Occipital lobe (tissue), 2 donors: ENCODE data around the gene AFF1. TPM values are rescaled to one million over a fixed set of nuclear protein-coding genes. Genes with fewer than 3 reads are reported as not detected.

ENCODE experiments used
- DNase-seq: peaks from one replicate; lab custom pipeline; 2025; lab: John Stamatoyannopoulos, UW
- total RNA-seq: library from RNA; depleted of rRNA; stranded (reverse); fragments of >200 nt; gene quantifications from one replicate; pipeline ENCODE4 v1.2.3, GENCODE V29; 2014

The AFF1 gene, protein sequence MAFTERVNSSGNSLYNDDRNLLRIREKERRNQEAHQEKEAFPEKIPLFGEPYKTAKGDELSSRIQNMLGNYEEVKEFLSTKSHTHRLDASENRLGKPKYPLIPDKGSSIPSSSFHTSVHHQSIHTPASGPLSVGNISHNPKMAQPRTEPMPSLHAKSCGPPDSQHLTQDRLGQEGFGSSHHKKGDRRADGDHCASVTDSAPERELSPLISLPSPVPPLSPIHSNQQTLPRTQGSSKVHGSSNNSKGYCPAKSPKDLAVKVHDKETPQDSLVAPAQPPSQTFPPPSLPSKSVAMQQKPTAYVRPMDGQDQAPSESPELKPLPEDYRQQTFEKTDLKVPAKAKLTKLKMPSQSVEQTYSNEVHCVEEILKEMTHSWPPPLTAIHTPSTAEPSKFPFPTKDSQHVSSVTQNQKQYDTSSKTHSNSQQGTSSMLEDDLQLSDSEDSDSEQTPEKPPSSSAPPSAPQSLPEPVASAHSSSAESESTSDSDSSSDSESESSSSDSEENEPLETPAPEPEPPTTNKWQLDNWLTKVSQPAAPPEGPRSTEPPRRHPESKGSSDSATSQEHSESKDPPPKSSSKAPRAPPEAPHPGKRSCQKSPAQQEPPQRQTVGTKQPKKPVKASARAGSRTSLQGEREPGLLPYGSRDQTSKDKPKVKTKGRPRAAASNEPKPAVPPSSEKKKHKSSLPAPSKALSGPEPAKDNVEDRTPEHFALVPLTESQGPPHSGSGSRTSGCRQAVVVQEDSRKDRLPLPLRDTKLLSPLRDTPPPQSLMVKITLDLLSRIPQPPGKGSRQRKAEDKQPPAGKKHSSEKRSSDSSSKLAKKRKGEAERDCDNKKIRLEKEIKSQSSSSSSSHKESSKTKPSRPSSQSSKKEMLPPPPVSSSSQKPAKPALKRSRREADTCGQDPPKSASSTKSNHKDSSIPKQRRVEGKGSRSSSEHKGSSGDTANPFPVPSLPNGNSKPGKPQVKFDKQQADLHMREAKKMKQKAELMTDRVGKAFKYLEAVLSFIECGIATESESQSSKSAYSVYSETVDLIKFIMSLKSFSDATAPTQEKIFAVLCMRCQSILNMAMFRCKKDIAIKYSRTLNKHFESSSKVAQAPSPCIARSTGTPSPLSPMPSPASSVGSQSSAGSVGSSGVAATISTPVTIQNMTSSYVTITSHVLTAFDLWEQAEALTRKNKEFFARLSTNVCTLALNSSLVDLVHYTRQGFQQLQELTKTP
- 5.8 TPM for total RNA-seq

DNA sequence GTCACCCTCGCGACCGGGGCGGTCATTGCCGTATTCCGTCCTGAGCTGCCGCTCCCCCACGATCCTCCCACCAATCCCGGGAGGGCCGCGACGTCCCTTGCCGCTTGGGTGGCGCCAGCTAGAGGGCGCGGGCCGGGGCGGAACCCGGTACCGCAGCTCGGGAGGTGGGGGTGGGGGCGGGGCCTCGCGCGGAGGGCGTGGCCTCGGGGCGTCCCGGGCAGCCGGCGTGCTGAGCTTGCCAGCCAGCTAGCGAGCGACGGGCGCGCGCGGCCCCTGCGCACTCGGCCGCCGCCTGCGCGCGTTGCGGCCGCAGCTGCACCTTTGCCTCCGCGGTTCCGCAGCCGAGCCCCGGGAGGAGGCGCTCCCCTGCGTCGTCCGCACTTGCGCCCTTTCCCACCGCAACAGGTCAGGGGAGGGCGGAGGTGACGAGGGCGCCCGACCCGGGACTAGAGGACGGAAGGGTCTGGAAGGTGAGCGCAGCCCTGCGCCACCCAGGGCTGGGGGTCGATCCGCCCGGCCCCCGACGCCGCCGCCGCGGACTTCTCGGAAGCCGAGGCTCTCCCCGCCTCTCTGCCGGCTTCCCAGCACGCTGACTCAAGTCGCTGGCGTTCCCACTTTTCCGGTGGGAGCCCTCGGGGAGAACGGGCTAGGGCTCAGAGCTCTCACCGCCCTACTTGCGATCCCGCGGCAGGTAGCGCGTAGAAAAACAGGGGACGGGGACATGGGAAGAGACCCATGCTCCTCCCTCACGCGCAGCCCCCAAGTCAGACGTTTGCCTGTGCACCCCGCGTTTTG, at the start of gene AFF1:
AFF1 (plus strand) TSS at position 241 of the 795 bp plus-strand sequence. CDS start 13,523 bp downstream, outside the sequence.
- DNase-seq, result peak; percentile 89

DNA sequence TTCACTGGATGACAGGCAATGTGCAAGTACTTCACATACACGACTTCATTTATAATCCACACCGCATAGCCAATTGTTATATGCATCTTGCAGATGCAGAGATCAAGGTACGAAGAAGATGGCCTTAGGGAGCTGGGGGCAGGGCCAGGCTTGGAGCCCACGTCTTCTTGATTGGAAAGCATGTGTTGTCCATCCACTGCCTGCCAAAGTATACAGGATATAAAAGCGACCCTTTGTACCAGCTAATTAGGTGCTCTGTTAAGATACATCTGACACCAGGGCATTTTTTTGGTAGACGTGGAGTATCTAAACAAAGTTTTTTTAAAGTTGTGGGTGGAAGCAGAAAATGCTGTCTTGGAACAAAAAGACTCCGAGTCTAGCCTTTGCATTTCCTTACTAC, 44.0 kb upstream of the AFF1 start:
- no peak for DNase-seq

DNA sequence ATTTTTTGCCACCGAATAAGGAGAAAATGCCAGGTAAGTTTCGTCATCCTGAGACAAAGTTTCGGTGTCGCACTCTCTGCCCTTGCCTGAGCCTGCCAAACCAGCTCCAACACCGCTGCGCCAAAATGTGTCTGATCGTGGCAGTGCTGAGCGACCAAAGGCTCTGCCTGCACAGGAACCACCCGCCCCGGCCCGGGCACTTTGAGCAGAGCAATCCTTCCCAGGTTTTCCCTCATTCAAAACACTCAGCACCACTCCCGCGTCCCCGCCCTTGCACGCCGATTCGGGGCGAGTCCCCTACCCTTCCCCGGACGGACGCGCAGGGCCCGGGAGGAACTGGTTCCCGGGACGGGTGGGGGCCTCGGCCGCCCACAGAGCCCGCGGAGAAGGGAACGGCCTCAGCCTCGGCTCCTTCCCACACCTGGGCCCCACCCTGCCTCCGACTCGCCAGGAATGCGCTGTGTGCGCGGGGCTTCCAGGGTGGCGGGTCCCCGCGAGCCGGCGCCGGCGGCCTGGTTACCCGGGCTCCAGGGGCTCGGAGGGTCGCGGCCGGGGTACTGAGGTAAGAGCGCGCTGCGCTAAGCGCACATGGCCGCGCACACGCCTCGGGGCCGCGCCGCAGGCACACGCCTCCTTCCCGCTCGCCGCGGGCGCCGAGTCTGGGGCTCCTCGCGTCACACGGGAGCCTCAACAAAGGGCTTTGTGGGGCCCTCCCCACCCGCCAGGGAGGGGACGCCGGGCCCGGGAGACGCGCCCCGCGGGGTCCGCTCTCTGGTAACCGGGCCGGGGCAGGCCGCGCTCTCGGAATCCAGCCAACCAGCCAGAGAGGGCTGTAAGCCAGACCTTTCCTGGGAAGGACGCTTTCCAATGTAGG, 42.8 kb upstream of the AFF1 start, which contains the start of gene C4orf36:
C4orf36 (minus strand) TSS at position 661 of the 874 bp plus-strand sequence. CDS start 902 bp downstream, outside the sequence.
- DNase-seq, result peak; percentile 66

DNA sequence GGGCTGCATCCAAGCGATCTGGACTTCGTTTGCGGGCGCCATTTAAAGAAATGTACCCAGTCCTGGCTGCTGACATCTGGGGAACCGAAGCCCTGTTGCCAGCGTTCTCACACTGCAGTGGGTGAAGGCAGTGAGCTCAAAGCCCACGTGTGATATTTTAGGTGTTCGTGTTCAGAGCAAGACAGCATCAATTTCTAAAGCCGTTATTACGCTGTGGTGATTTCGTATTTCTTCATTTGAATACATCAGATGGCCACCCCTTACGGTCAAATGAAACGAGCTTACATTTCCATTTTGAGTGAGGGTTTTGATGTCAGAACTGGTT, 42.2 kb upstream of the AFF1 start:
- DNase-seq, result no peak

DNA sequence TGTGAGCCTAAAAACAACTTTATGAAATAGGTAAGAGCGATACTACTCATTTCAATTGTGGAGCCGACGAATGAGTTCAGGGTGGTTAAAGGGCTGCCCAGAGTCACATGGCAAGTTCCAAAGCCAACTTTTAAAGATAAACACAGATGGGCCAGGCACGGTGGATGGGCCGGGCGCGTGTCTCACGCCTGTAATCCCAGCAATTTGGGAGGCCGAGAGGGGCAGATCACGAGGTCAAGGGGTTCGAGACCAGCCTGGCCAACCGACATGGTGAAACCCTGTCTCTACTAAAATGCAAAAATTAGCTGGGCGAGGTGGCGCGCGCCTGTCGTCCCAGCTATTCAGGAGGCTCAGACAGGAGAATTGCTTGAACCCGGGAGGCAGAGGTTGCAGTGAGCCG, 41.7 kb upstream of the AFF1 start:
- DNase-seq, result no peak

DNA sequence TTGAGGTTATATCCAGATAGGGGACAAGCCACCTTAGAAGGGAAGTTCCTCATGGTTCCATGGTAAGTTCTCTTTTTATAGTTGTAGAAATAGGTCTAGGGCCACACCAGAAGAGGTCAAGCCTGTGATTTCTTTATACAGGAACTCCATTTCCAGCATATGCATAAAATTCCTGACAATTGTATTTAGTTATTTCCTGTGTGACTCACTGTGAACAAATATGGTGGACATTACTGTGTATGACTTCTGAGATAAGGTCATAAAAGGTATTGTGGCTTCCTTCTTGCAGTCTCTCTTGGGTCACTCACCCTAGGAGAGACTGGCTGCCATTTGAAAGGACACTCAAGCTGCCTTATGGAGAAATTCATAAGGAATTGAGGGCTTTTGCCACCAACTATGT, 40.4 kb upstream of the AFF1 start:
- no peak for DNase-seq

DNA sequence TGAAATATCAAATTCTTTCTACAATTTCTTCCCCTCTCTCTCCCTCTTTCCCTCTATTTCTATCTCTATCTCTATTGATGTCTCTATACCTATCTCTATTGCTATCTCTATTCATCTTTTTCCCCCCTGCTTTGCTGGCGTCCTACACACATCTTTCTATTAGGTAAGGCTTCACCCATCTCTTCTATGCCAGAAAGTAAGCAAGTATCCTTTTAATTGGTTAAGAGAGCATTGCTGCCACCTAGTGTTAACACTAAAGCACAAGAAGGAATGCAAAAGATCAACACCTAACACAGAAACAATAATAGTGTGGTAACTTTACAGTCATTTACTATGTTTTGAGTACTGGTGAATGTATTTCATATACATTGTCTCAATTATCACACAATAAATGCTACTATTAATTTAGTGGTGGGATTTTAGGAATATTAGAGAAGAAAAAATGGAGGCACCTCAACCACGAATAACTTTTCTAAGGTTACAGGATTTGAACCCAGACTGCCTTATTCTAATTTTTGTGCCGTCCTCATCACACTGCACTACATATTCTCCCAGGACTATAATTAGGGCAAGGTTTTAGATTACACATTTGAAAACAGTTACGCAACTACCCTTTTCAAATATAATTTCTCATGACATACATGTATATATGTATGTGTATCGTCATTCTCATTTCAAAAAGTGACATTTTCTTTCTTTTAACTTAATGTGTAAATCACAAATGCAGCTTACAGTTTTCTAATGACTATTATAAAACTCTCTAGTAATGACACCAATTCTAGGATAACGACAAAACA, 38.9 kb upstream of the AFF1 start:
- DNase-seq, result no peak

DNA sequence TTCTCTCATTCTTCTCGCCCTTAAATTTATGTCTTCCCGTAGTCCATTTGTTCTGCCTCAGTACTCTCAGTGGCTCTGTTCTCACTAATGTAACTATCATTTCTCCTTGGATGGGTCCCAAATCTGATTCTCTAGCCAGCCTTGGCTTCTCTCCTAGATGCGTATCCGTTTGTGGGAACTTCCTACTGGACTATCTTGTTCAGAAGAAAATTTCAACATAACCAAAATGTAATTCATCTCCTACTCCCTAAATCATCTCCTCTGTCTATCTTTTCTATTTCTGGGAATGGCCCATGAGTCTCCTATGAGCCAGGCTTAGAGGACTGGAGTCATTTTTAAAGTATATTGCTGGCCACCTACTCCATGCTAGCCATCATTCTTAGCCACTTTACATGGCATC, 38.2 kb upstream of the AFF1 start:
- no peak for DNase-seq

DNA sequence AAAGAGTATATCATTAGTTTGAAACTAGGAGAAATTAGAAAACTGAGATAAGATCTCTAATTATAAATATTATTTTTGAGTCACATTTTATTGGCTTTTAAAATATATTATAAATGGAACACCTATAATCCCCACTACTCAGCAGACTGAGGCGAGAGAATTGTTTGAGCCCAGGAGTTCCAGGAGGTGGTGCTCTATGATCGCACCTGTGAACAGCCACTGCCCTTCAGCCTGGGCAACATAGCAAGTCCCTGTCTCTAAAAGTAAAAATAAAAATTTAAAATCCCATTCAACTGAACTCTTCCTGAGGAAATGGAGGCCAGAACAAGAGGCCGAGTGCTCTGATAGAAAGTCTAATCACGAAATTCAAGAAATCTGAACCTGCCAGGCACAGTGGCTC, 36.2 kb upstream of the AFF1 start:
- no peak for DNase-seq

DNA sequence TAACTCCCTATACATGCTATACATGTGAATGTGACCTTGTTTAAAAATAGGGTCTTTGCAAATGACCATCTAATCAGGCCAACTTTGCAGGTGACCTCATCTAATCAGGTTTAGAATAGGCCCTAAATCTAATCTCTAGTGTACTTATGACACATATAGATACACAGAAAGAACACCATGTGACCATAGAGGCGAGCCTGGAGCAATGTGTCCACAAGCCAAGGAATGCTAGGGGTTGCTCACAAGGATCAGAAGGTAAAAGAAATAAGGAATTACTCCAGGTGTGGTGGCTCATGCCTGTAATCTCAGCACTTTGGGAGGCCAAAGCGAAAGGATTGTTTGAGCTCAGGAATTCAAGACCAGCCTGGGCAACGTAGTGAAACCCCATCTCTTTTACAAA, 32.9 kb upstream of the AFF1 start:
- DNase-seq, result no peak

DNA sequence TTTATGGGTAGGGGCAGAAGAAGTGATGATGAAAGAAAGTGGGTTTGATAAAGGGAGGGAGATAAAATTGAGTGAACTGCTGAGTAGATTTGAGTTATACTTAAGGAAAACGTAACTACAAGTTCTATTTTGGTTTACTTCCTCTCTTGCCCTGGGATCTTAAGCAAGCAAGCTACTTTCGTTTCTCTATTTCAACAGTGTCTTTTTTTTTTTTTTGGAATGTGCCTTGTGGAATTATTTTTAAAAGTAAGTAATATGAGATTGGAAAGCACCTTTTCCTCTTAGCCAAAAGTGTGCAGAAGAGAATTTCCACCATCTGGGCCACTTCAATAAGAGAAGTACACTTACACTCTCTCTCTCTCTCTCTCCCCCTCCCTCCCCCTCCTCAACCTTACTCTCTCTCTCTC, 26.6 kb upstream of the AFF1 start:
- no peak for DNase-seq

DNA sequence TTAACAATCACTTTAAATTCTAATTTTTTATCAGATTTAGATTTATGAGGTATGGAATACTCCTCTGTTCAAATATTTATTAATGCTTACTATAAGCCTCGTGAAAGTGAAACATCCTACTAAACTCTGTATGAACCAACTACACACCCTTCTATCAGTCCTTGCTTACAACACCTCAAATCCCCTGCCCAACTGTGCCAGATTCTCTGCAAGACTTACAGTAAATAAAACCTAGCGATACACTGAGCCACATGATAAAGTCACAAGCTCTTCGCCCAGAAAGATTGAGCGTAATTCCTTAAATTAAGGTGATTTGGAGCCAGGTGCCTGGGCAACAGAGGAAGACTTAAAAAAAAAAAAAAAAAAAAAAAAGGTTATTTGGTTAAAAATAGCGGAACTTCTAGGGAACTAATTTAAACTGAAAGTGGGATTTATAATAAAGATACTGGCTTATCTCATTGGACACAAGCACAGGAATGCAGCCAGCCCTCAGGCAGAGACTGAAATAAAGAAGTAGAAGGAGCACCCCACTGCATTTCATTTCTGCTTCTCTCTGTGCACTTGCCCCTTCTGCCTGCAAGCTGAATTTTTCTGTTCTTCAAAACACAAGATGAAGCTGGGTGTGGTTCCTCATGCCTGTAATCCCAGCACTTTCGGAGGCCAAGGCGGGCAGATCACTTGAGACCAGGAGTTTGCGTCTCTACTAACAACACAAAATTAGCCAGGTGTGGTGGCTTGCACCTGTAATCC, 25.1 kb upstream of the AFF1 start:
- DNase-seq, result no peak

DNA sequence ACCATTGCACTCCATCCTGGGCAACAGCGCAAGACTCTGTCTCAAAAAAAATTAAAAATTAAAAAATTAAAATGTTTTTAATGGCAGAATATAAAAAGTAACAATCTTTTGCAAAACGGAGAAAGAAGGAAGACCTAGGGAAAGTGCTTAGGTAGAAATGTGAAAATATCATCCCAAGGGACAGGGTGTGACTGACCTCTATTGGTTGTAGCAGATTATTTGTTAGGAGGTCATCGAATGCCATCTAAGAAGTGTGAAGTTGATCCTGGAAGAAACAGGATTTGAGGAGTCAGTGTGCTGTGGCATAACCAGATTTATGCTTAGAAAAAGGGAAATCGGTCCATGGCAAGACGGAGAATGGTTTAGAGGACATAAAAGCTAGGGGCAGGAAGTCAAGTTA, 24.4 kb upstream of the AFF1 start:
- no peak for DNase-seq

DNA sequence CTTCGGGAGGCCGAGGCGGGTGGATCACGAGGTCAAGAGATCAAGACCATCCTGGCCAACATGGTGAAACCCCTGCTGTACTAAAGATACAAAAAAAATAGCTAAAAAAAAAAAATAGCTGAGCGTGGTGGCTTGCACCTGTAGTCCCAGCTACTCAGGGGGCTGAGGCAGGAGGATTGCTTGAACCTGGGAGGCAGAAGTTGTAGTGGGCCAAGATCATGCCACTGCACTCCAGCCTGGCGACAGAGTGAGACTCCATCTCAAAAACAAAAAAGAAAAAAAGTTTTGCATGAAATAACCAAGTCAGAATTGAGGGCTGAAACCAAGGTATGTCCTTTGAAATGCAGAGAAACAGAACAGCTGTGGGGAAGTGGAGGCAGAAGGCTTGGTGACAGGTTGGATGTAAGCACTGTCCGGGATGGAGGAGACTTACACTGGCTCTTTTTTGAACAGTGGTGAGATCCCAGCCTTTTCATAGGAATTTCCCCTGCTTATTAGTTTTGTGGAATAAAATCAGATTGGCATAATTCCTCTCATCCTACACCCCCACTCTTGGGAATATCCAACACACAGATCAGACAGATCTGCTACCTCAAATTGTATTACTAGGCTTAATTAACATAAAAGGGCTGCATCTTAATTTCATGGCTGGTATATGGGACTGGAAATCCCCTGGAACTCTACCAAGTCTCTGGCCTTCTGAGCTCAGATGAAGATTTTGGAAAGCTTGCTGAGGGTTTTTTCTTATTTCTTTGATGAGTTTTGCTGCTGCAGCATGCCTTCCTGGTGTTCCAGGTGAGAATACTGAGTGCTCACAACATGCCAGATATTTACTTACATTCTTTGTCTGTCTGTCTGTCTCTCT, 23.8 kb upstream of the AFF1 start:
- DNase-seq, result no peak

DNA sequence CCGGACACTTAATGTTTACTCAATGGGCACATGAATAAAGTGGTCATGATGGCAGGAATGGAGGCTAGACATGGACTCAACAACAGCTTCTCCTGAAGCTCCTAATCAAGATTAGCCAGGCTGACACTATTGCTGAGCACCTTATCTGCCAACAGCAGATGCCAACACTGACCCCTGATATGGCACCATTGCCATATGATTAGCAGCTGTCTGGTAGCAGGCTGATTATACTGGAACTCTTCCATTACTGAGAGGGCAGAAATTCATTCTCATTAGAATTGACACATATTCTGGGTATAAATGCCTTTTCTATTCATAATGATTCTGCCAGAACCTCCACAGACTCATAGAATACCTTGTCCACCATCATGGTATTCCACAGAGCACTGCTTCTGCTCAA, 18.4 kb upstream of the AFF1 start:
- no peak for DNase-seq

DNA sequence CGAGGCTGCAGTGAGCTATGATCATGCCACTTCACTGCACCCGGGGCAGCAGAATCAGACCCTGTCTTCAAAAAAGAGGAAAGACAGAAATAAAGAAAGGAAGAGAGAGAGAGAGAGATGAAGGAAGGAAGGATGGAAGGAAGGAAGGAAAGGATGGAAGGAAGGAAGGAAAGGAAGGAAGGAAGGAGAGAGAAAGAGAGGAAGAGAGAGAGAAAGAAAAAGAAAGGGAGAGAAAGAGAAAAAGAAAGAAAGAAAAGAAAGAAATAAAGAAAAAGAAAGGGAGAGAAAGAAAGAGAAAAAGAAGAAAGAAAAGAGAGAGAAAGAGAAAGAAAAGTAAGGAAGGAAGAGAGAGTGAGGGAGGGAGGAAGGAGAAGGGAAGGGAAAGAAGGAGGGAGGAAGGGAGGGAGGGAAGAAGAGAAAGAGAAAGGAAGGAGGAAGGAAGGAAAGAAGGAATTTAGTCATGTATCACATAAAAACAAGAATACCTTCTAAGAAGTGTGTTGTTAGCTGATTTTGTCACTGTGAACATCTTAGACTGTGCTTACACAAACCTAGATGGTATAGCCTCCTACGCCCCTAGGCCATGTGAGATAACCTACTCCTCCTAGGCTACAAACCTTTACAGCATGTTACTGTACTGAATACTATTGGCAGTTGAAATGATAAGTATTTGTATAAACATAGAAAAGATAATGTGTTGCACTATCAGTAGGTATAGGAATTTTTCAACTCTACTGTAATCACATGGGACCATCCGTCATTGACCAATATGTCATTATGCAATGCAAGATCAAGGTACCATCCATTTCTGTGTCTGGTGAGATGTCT, 17.4 kb upstream of the AFF1 start:
- DNase-seq, result no peak
